H1 (cell line): ENCODE measurements around the gene ZNF775. TPM values are rescaled to one million over a fixed set of nuclear protein-coding genes. Genes with fewer than 3 reads are reported as not detected.

Source experiments
- CHD7 ChIP-seq: fragments of 300-600 bp; sonication (generic); IDR thresholded peaks from 2 replicates; pipeline ENCODE4 v1.7.1; 2012; ENCODE audit warnings: low read length, moderate library complexity, mild to moderate bottlenecking, inconsistent platforms; ENCODE audit not compliant: insufficient replicate concordance
- TCF12 ChIP-seq: IDR thresholded peaks from 2 replicates; pipeline ENCODE4 v1.6.1; 2011; ENCODE audit warnings: low read depth, mild to moderate bottlenecking, low read length
- polyA plus RNA-seq, 7 experiments: library from polyadenylated mRNA; depleted of rRNA in 3 of 7; stranded (reverse) in 5 of 7; unstranded in 2 of 7; fragments of >200 nt in 5 of 7; fragments of 200-250 nt in 2 of 7; gene quantifications; 1 replicate in 5 of 7; 2 replicates in 1 of 7; 4 replicates in 1 of 7; pipeline versions ENCODE4 v1.2.1 to v1.2.3, GENCODE V29; 2011 to 2013; ENCODE audit warnings: missing spikeins in 2 of 7, mixed read lengths in 2 of 7
- total RNA-seq: library from RNA; stranded (reverse); fragmentation: NEBNext Ultra II Directional; extraction: Animal tissue kit (Norgen Biotek cat#: 25700); gene quantifications from 2 replicates; pipeline ENCODE4 v1.2.1, GENCODE V29; 2021

Gene ZNF775
- total and polyA plus RNA-seq, 2 of the 8 experiments (the other 6 are each of a cell fraction or from before 2014, with no cell fraction given): 13.6 to 21.5 TPM

- TF ChIP-seq CHD7 (no peak), TCF12 (no peak)
Measured at GRCh38 chr7:150428671-150429451, 49.7 kb downstream of the ZNF775 start (continued).
